ENCODE data around the gene CDK11B.

The CDK11B gene

GRCh38 chr1:1614204-1614953 is 44.4 kb downstream of the CDK11B start:
- DNase-seq: peak; percentile 74

GRCh38 chr1:1613509-1614082 is 45.2 kb downstream of the CDK11B start:
- no peak for DNase-seq

GRCh38 chr1:1612104-1612400 is 46.8 kb downstream of the CDK11B start:
- no peak for DNase-seq

- DNase-seq: no peak
Observed at GRCh38 chr1:1610796-1611195, 48.0 kb downstream of the CDK11B start.

- DNase-seq: no peak
Observed at GRCh38 chr1:1609822-1610485, 48.9 kb downstream of the CDK11B start.

- no peak for DNase-seq
Observed at GRCh38 chr1:1606232-1606631, 52.6 kb downstream of the CDK11B start.

- no peak for DNase-seq
Observed at GRCh38 chr1:1605724-1606123, 53.1 kb downstream of the CDK11B start.

- no peak for DNase-seq
Observed at GRCh38 chr1:1605034-1605591, 53.7 kb downstream of the CDK11B start.

GRCh38 chr1:1604374-1605033 is 54.3 kb downstream of the CDK11B start:
- no peak for DNase-seq

GRCh38 chr1:1603671-1604373 is 55.0 kb downstream of the CDK11B start:
- DNase-seq: no peak

GRCh38 chr1:1602968-1603506 is 55.8 kb downstream of the CDK11B start:
- DNase-seq: no peak

- no peak for DNase-seq
Observed at GRCh38 chr1:1602304-1602967, 56.4 kb downstream of the CDK11B start.

GRCh38 chr1:1601564-1602303 is 57.1 kb downstream of the CDK11B start:
- no peak for DNase-seq

GRCh38 chr1:1600861-1601563 is 57.8 kb downstream of the CDK11B start:
- no peak for DNase-seq

GRCh38 chr1:1599935-1600860 is 58.6 kb downstream of the CDK11B start, which contains the start of gene FNDC10:
FNDC10 (minus strand) TSS chr1:1600135; CDS start chr1:1600015, 120 bp downstream.
- DNase-seq: no peak

- DNase-seq: peak; percentile 23
Observed at GRCh38 chr1:1599030-1599934, 59.5 kb downstream of the CDK11B start.

GRCh38 chr1:1598720-1599029 is 60.1 kb downstream of the CDK11B start:
- no peak for DNase-seq

- no peak for DNase-seq
Observed at GRCh38 chr1:1598051-1598719, 60.6 kb downstream of the CDK11B start.

All from CD4-positive, alpha-beta T cell treated with Interleukin-15 for 1 hour (primary cell).